Fibroblast of lung (primary cell): ENCODE results near the gene SLC9A3. TPM values are rescaled to one million over a fixed set of nuclear protein-coding genes. Genes with fewer than 3 reads are reported as not detected.

ENCODE experiments used
- DNase-seq, 2 donors: peaks; one replicate each; pipeline versions ENCODE4 v3.0.0 to v3.0.0-alpha.2; 2010; ENCODE audit warnings: low read depth in 2 of 2
- H2AFZ ChIP-seq: 2 replicates; pipeline ENCODE4 v1.5.1; 2012; ENCODE audit warnings: low read length, control low read depth, inconsistent platforms
- H3K27ac ChIP-seq: 2 replicates; pipeline ENCODE4 v1.5.1; 2011; ENCODE audit warnings: low read length, control low read depth; ENCODE audit not compliant: insufficient read depth
- H3K27me3 ChIP-seq: 2 replicates; pipeline ENCODE4 v1.5.1; 2011; ENCODE audit warnings: mild to moderate bottlenecking, low read length; ENCODE audit not compliant: control insufficient read depth, insufficient read depth
- H3K36me3 ChIP-seq: 2 replicates; pipeline ENCODE4 v1.5.1; 2011; ENCODE audit warnings: low read length; ENCODE audit not compliant: control insufficient read depth, insufficient read depth
- H3K4me1 ChIP-seq: 2 replicates; pipeline ENCODE4 v1.5.1; 2011; ENCODE audit warnings: low read length; ENCODE audit not compliant: control insufficient read depth, insufficient read depth; ENCODE audit errors: extremely low read depth
- H3K4me2 ChIP-seq: 2 replicates; pipeline ENCODE4 v1.5.1; 2011; ENCODE audit warnings: low read length, control low read depth; ENCODE audit not compliant: insufficient read depth; ENCODE audit errors: extremely low read depth
- H3K4me3 ChIP-seq, 4 experiments: fragments of 200-600 bp in 1 of 4; sonication (generic) in 1 of 4; replicated peaks in 1 of 4; 2 replicates each; pipeline ENCODE4 v1.5.1; 2011 to 2016; ENCODE audit warnings: low read length in 4 of 4, low read depth in 3 of 4, mild to moderate bottlenecking in 3 of 4, control low read depth in 2 of 4, inconsistent platforms in 1 of 4, mixed read lengths in 1 of 4; ENCODE audit not compliant: insufficient read depth in 1 of 4; ENCODE audit errors: control extremely low read depth in 1 of 4
- H3K79me2 ChIP-seq: 2 replicates; pipeline ENCODE4 v1.5.1; 2012; ENCODE audit warnings: mild to moderate bottlenecking, low read length, inconsistent platforms; ENCODE audit not compliant: control insufficient read depth, insufficient read depth
- H3K9ac ChIP-seq: 2 replicates; pipeline ENCODE4 v1.5.1; 2011; ENCODE audit warnings: mild to moderate bottlenecking, low read length, control low read depth; ENCODE audit not compliant: insufficient read depth
- H3K9me3 ChIP-seq: 2 replicates; pipeline ENCODE4 v1.5.1; 2012; ENCODE audit warnings: low read depth, low read length; ENCODE audit not compliant: control insufficient read depth, insufficient read depth
- H4K20me1 ChIP-seq: 2 replicates; pipeline ENCODE4 v1.5.1; 2011; ENCODE audit warnings: low read length; ENCODE audit not compliant: control insufficient read depth, insufficient read depth; ENCODE audit errors: extremely low read depth
- CTCF ChIP-seq, 2 donors: IDR thresholded peaks in 1 of 2; conservative IDR thresholded peaks in 1 of 2; 1 replicate in 1 of 2; 2 replicates in 1 of 2; pipeline ENCODE4 v1.5.1; 2011 to 2012; ENCODE audit warnings: low read length in 2 of 2, control low read depth in 1 of 2, inconsistent platforms in 1 of 2, low read depth in 1 of 2, mild to moderate bottlenecking in 1 of 2
- EZH2 ChIP-seq: IDR thresholded peaks from 2 replicates; pipeline ENCODE4 v1.5.1; 2012; ENCODE audit warnings: low read length, control low read depth, mild to moderate bottlenecking; ENCODE audit errors: missing control alignments
- polyA plus RNA-seq, 2 donors: library from polyadenylated mRNA; depleted of rRNA in 1 of 2; stranded (reverse) in 1 of 2; unstranded in 1 of 2; fragments of >200 nt; gene quantifications; 2 replicates each; pipeline ENCODE4 v1.2.1, GENCODE V29; 2011 to 2012; ENCODE audit warnings: missing spikeins in 1 of 2
- total RNA-seq: library from RNA; depleted of rRNA; stranded (reverse); fragments of >200 nt; gene quantifications from 2 replicates; pipeline ENCODE4 v1.2.1, GENCODE V29; 2014

The SLC9A3 gene
- total and polyA plus RNA-seq, 2 donors (not counting 1 experiment from before 2014, with no cell fraction given) = 0.50 to 0.84 TPM

GRCh38 chr5:490116-491106 is 33.8 kb downstream of the SLC9A3 start:
- Histone ChIP-seq H3K4me1 (no peaks in the 10 kb centered on the region), H3K79me2 (no peaks in the 10 kb centered on the region), H4K20me1 (no peaks in the 10 kb centered on the region), H3K9me3 (no peaks in the 10 kb centered on the region), H3K4me3 (no peak overlapping the region), H3K27me3 (peaks cover 9% of the 10 kb centered on the region), H2AFZ (no peak overlapping the region), H3K4me2 (no peak overlapping the region), H3K27ac (no peak overlapping the region), H3K36me3 (no peaks in the 10 kb centered on the region), H3K9ac (no peak overlapping the region)
- no peak for DNase-seq
- no peak for TF ChIP-seq CTCF (conservative IDR thresholded peaks at IDR 0.05 in 1 of 2, IDR thresholded peaks at IDR 0.05 in 1 of 2; ENCODE audit: low read depth in 1 of 2, low read length in 2 of 2)
- TF ChIP-seq EZH2 = no peak

- H3K27me3 ChIP-seq = peaks cover 9% of the 10 kb centered on the region
- no peaks in the 10 kb centered on the region for H3K9me3 ChIP-seq
- H3K4me1 ChIP-seq = no peaks in the 10 kb centered on the region
- H3K4me3 ChIP-seq = no peak overlapping the region
- no peak overlapping the region for H3K4me2 ChIP-seq
- H4K20me1 ChIP-seq = no peaks in the 10 kb centered on the region
- no peak overlapping the region for H2AFZ ChIP-seq
- H3K9ac ChIP-seq = no peak overlapping the region
- no peak for DNase-seq
- H3K36me3 ChIP-seq = no peaks in the 10 kb centered on the region
- H3K27ac ChIP-seq = no peak overlapping the region
- H3K79me2 ChIP-seq = no peaks in the 10 kb centered on the region
- no peak for TF ChIP-seq CTCF (conservative IDR thresholded peaks at IDR 0.05 in 1 of 2, IDR thresholded peaks at IDR 0.05 in 1 of 2; ENCODE audit: low read depth in 1 of 2, low read length in 2 of 2)
- TF ChIP-seq EZH2 = no peak
These were observed 34.6 kb downstream of the SLC9A3 start for GRCh38 chr5:489689-490080.

- no peaks in the 10 kb centered on the region for H3K79me2 ChIP-seq
- no peak overlapping the region for H3K9ac ChIP-seq
- no peak overlapping the region for H3K4me2 ChIP-seq
- no peak overlapping the region for H3K27ac ChIP-seq
- H3K4me3 ChIP-seq = no peak overlapping the region
- no peaks in the 10 kb centered on the region for H3K4me1 ChIP-seq
- TF ChIP-seq EZH2 (no peak), CTCF (conservative IDR thresholded peaks at IDR 0.05 in 1 of 2, IDR thresholded peaks at IDR 0.05 in 1 of 2; ENCODE audit: low read depth in 1 of 2, low read length in 2 of 2) (no peak)
- no peak for DNase-seq
- H4K20me1 ChIP-seq = no peaks in the 10 kb centered on the region
- no peaks in the 10 kb centered on the region for H3K9me3 ChIP-seq
- peaks cover 9% of the 10 kb centered on the region for H3K27me3 ChIP-seq
- H3K36me3 ChIP-seq = no peaks in the 10 kb centered on the region
- H2AFZ ChIP-seq = no peak overlapping the region
These were observed 35.2 kb downstream of the SLC9A3 start for GRCh38 chr5:488744-489688.
